ENCODE results near the gene AMFR. TPM values are rescaled to one million over a fixed set of nuclear protein-coding genes. Genes with fewer than 3 reads are reported as not detected.

The AMFR gene
- total and polyA plus RNA-seq, 10 donors = 48.1 to 249 (median 99.3) TPM

DNA sequence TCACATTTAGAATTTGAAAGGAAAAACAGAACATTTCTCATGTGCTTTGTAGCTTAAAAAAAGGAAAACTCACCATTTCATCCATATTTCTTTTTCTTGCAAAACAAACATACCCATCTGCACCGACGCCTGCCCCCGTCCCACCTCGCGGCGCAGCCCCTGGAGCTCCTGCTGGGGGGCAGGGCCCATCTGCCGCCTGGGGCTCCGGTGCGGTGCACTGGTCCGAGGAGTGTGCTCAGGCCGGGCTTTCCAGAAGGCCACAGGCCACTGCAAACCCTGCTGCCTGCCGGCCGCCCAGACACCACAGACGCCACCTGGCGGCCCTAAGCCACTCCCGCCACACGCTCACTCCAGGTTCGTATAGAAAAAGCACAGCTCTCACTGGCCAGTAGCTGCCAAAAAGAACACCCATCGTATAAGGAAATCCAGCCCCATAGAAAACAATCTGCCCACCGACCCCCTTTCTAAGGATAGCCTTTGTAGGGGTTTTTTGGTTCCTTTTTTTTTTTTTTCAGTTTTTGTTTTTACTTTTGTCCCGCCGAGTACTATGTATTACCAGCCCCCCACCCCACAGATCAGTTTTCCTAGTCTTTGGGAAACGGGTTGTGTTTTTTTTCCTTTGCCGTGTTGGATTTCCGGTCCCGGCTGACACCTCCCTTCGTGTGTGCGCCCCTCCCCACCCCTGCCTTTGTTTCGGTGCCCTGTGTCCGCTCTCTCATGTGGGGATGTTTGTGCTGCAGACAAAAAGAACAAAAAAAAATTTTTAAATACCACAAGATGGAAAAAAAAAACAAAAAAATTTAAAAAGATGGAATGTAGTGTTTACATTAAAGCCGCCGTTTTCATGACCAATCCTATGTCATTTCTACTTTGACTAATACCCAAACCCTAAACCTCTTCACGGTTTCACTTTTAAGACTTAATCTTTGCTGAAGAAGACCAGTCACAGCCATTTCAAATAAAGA, 68.8 kb downstream of the AMFR start:
- H3K4me1 ChIP-seq = peaks cover 0 to 30% (median 15%) of the 10 kb centered on the region in 6 donors
- peak overlapping the region; percentile 6 to 58 (median 34) for H3K4me3 ChIP-seq
- peak; percentile 94 for DNase-seq
- TF ChIP-seq POLR2A (IDR thresholded peaks at IDR 0.05) (no peak), POLR2AphosphoS5 (IDR thresholded peaks at IDR 0.05) (peak; percentile 55 to 74 (median 71))
- TF ChIP-seq, protein P1, sequence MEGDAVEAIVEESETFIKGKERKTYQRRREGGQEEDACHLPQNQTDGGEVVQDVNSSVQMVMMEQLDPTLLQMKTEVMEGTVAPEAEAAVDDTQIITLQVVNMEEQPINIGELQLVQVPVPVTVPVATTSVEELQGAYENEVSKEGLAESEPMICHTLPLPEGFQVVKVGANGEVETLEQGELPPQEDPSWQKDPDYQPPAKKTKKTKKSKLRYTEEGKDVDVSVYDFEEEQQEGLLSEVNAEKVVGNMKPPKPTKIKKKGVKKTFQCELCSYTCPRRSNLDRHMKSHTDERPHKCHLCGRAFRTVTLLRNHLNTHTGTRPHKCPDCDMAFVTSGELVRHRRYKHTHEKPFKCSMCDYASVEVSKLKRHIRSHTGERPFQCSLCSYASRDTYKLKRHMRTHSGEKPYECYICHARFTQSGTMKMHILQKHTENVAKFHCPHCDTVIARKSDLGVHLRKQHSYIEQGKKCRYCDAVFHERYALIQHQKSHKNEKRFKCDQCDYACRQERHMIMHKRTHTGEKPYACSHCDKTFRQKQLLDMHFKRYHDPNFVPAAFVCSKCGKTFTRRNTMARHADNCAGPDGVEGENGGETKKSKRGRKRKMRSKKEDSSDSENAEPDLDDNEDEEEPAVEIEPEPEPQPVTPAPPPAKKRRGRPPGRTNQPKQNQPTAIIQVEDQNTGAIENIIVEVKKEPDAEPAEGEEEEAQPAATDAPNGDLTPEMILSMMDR (IDR thresholded peaks at IDR 0.05 in 8 of 11, conservative IDR thresholded peaks at IDR 0.05 in 3 of 11) = peak; percentile 59 to 89 (median 82)
- 1 to 2% (median 2%) methylated on average over 33 of the region's 33 CpGs for WGBS, 5 donors
- no peaks in the 10 kb centered on the region for H3K27me3 ChIP-seq (replicated peaks in 1 of 7)
- peaks cover 0 to 18% (median 8%) of the 10 kb centered on the region in 6 donors for H3K36me3 ChIP-seq
- H3K9me3 ChIP-seq = no peaks in the 10 kb centered on the region
- H3K27ac ChIP-seq = peak overlapping the region in 6 of 8 donors; percentile 39 to 70 (median 54)
- intact Hi-C loops (cut with DNase I; ENCODE audit: low total_unique reads) = loop anchor here (10.0 kb wide), 1 partner anchor 892 kb away; no protein-coding TSS in a partner anchor

DNA sequence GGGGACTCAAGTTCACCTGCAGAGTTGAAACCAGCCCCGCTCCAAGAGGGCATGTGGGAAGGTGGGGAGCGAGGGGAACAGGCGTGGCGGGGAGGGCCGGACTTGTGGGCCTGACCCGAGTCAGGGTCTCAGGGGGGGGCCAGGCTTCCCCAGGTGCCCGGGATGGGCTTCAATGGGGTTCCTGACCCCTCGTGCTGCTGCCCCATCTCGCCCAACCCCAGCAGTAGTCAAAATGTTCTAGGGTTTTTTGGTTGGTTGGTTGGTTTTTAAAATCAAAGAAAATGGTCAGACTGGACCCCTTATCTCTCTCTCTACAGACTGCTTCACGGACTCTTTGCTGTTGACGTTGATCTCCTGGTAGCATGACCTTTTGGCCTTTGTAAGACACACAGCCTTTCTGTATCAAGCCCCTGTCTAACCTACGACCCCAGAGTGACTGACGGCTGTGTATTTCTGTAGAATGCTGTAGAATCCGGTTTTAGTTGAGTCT, 69.5 kb downstream of the AMFR start:
- H3K27me3 ChIP-seq (replicated peaks in 1 of 7) = no peaks in the 10 kb centered on the region
- intact Hi-C loops (cut with DNase I; ENCODE audit: low total_unique reads) = loop anchor here (10.0 kb wide), 1 partner anchor 891 kb away; no protein-coding TSS in a partner anchor
- H3K36me3 ChIP-seq = peaks cover 0 to 11% (median 6%) of the 10 kb centered on the region in 6 donors
- H3K4me3 ChIP-seq = peak overlapping the region in 3 of 8 donors; percentile 29 to 58 (median 47)
- TF ChIP-seq POLR2AphosphoS5 (IDR thresholded peaks at IDR 0.05) (no peak), POLR2A (IDR thresholded peaks at IDR 0.05) (no peak)
- TF ChIP-seq, protein P1 (IDR thresholded peaks at IDR 0.05 in 8 of 11, conservative IDR thresholded peaks at IDR 0.05 in 3 of 11) = no peak
- H3K4me1 ChIP-seq = peaks cover 0 to 30% (median 15%) of the 10 kb centered on the region in 6 donors
- H3K9me3 ChIP-seq = no peaks in the 10 kb centered on the region
- H3K27ac ChIP-seq = peak overlapping the region in 2 of 8 donors; percentile 62 to 70
- WGBS, 5 donors = 69 to 79% (median 78%) methylated on average over 14 of the region's 14 CpGs
- peak; percentile 73 for DNase-seq

DNA sequence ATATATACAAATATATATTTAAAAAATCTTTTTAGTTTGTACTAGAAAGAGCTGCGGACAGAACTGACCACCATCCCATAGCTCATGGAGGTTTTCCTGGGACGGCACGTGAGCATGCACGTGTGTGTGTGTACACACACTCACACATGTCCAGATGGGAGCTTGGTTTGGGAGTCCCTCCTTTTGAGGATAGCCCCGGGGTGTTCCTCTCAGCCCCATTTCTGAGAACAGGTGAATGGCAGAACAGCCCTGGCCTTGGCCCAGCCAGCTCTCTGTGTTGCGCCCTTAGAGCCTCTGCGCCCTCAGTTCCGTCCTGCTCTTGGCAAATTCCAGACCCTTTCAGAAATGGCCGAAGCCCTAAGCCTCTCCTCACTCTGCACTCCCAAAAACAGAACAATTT, 70.1 kb downstream of the AMFR start:
- 93 to 98% (median 95%) methylated on average over 9 of the region's 9 CpGs for WGBS, 5 donors
- DNase-seq = no peak
- H3K9me3 ChIP-seq = no peaks in the 10 kb centered on the region
- peaks cover 0 to 5% (median under 1%) of the 10 kb centered on the region in 6 donors for H3K36me3 ChIP-seq
- no peak for TF ChIP-seq POLR2A (IDR thresholded peaks at IDR 0.05)
- TF ChIP-seq POLR2AphosphoS5 (IDR thresholded peaks at IDR 0.05) = no peak
- TF ChIP-seq, protein P1 (IDR thresholded peaks at IDR 0.05 in 8 of 11, conservative IDR thresholded peaks at IDR 0.05 in 3 of 11) = no peak
- peaks cover 0 to 30% (median 15%) of the 10 kb centered on the region in 6 donors for H3K4me1 ChIP-seq
- no peak overlapping the region for H3K4me3 ChIP-seq
- no peaks in the 10 kb centered on the region for H3K27me3 ChIP-seq (replicated peaks in 1 of 7)
- no peak overlapping the region for H3K27ac ChIP-seq
- intact Hi-C loops (cut with DNase I; ENCODE audit: low total_unique reads) = loop anchor here (10.0 kb wide), 1 partner anchor 890 kb away; no protein-coding TSS in a partner anchor

All from spleen (tissue), 11 donors.